Tibial nerve (tissue), 4 donors: ENCODE measurements around the gene VDAC1.

Experiments used
- CTCF ChIP-seq, 5 experiments: fragments of 200-600 bp in 3 of 5; fragments of 450-650 bp in 2 of 5; sonication (generic) in 3 of 5; IDR thresholded peaks; one replicate each; pipeline ENCODE4 v1.5.1; 2016 to 2019; ENCODE audit warnings: antibody characterized with exemption in 5 of 5, mild to moderate bottlenecking in 3 of 5, moderate library complexity in 2 of 5
- EP300 ChIP-seq, 2 donors: sonication (generic); formaldehyde crosslinking; IDR thresholded peaks; one replicate each; pipeline ENCODE4 v1.6.1; 2017; ENCODE audit warnings: antibody characterized with exemption in 2 of 2, mild to moderate bottlenecking in 1 of 2
- POLR2A ChIP-seq, 2 donors: fragments of 450-650 bp; IDR thresholded peaks; one replicate each; pipeline ENCODE4 v1.6.1; 2017; ENCODE audit warnings: antibody characterized with exemption in 2 of 2, mild to moderate bottlenecking in 2 of 2, moderate library complexity in 2 of 2

DNA sequence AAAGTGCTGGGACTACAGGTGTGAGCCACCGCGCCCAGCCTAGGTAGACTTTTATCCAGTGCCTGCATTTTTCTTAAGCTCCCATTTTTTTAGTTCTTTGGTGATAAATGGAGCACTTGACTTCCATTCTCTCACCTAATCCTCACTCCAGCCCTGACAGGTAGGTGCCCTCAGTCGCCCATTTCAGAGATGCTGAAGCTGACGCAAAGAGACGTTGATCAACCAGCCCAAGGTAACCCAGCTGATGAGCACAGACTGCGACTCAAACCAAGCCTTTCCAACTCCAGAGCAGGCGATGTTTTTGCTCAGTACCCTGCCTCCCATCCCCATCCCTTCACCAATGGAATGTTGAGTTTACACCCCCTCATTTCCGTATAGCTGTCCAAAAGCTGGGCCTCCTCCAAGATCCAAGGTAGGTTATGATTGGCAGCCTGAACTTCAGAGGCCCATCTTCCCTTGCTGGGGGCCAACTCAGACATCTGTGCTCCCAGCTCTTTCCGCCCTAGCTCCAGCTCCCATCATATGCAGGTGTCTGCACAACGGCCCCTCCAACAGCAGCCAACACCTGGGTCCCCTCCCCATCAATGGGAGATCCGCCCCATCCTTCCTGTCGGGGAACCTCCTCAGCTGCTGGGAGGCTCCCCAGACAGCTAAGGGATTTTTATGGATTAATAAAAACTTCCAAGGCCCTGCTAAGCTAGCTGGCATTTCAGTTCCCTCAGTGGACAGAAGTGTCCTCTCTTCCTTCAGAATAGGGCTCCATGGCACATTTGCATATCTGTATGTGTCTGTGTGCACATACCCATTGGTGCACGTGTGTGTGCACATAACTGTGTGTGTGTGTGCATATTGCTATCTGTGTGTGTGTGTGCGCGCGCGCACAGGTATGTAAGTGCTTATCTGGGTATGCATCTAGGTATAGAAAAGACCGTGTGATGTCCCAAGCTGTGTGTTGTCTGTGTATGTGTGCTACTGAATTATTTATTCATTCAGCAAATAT lies 39.3 kb upstream of the VDAC1 start:
- TF ChIP-seq POLR2A (IDR thresholded peaks at IDR 0.05) (no peak), CTCF (IDR thresholded peaks at IDR 0.05) (no peak), EP300 (IDR thresholded peaks at IDR 0.05) (no peak)
